GM23338 (cell line): ENCODE data around the gene RASEF. TPM values are rescaled to one million over a fixed set of nuclear protein-coding genes. Genes with fewer than 3 reads are reported as not detected.

Source experiments
- ATAC-seq: fragments of 200-7000 bp; cut with Tn5 transposase; 3 replicates; pipeline ENCODE4 v1.9.1; 2020
- DNase-seq: peaks from one replicate; pipeline ENCODE4 v3.0.0-alpha.2; 2015; ENCODE audit warnings: low spot score
- H2AFZ ChIP-seq: fragments of 200-600 bp; sonication (generic); 2 replicates; pipeline ENCODE4 v1.8.0; 2016; ENCODE audit warnings: antibody characterized with exemption, mild to moderate bottlenecking, moderate library complexity
- H3F3A ChIP-seq: fragments of 200-600 bp; sonication (generic); replicated peaks from 2 replicates; pipeline ENCODE4 v1.8.0; 2017; ENCODE audit warnings: antibody characterized with exemption, mixed run types, low read depth
- H3K27ac ChIP-seq: fragments of 200-600 bp; sonication (generic); 2 replicates; pipeline ENCODE4 v1.6.1; 2016; ENCODE audit warnings: low read depth
- H3K27me3 ChIP-seq: fragments of 200-600 bp; sonication (generic); 2 replicates; pipeline ENCODE4 v1.8.0; 2016; ENCODE audit warnings: mild to moderate bottlenecking, mixed run types, moderate library complexity; ENCODE audit not compliant: insufficient read depth
- H3K36me3 ChIP-seq: fragments of 200-600 bp; sonication (generic); 2 replicates; pipeline ENCODE4 v1.8.0; 2016; ENCODE audit warnings: mild to moderate bottlenecking; ENCODE audit not compliant: insufficient read depth
- H3K4me1 ChIP-seq: fragments of 200-600 bp; sonication (generic); 2 replicates; pipeline ENCODE4 v1.8.0; 2016; ENCODE audit warnings: mild to moderate bottlenecking, moderate library complexity; ENCODE audit not compliant: insufficient read depth
- H3K4me2 ChIP-seq: fragments of 200-600 bp; sonication (generic); 2 replicates; pipeline ENCODE4 v1.7.1; 2017; ENCODE audit warnings: mixed run types
- H3K4me3 ChIP-seq: fragments of 200-600 bp; sonication (generic); 2 replicates; pipeline ENCODE4 v1.6.1; 2016; ENCODE audit warnings: mixed run types
- H3K79me2 ChIP-seq: fragments of 200-600 bp; sonication (generic); replicated peaks from 2 replicates; pipeline ENCODE4 v1.8.0; 2017; ENCODE audit warnings: mild to moderate bottlenecking; ENCODE audit not compliant: insufficient read depth
- H3K9me2 ChIP-seq: fragments of 200-600 bp; sonication (generic); 2 replicates; pipeline ENCODE4 v1.8.0; 2017; ENCODE audit not compliant: insufficient read depth
- H4K20me1 ChIP-seq: fragments of 200-600 bp; sonication (generic); replicated peaks from 2 replicates; pipeline ENCODE4 v1.8.0; 2017; ENCODE audit warnings: mild to moderate bottlenecking; ENCODE audit not compliant: insufficient read depth
- H3K27ac Mint-ChIP-seq: 2 replicates; pipeline ENCODE4 v1.8.0; 2020; ENCODE audit warnings: inconsistent platforms, mild to moderate bottlenecking, moderate library complexity, mixed read lengths
- H3K27me3 Mint-ChIP-seq: 3 replicates; pipeline ENCODE4 v1.8.0; 2022; ENCODE audit warnings: low read depth, mild to moderate bottlenecking, moderate library complexity, mixed read lengths, inconsistent platforms; ENCODE audit not compliant: insufficient read depth, poor library complexity
- H3K36me3 Mint-ChIP-seq: 3 replicates; pipeline ENCODE4 v1.8.0; 2021; ENCODE audit warnings: low read depth, mild to moderate bottlenecking, inconsistent platforms, moderate library complexity, mixed read lengths
- H3K4me1 Mint-ChIP-seq: 3 replicates; pipeline ENCODE4 v1.8.0; 2020; ENCODE audit warnings: mild to moderate bottlenecking, inconsistent platforms, mixed read lengths
- H3K4me3 Mint-ChIP-seq: 3 replicates; pipeline ENCODE4 v1.8.0; 2021; ENCODE audit warnings: moderate library complexity, mild to moderate bottlenecking, inconsistent platforms, mixed read lengths
- H3K9me3 Mint-ChIP-seq: 3 replicates; pipeline ENCODE4 v1.8.0; 2020; ENCODE audit warnings: moderate library complexity, mild to moderate bottlenecking, inconsistent platforms, mixed read lengths
- CREB1 ChIP-seq: fragments of 250-450 bp; sonication (Bioruptor Pico); IDR thresholded peaks from 2 replicates; pipeline ENCODE4 v1.5.0; 2020; ENCODE audit warnings: low read depth, mild to moderate bottlenecking, moderate library complexity
- EZH2 ChIP-seq: fragments of 200-600 bp; sonication (generic); IDR thresholded peaks from one replicate; pipeline ENCODE4 v1.8.0; 2017; ENCODE audit warnings: antibody characterized with exemption, mild to moderate bottlenecking, low read depth; ENCODE audit not compliant: unreplicated experiment
- EZH2phosphoT487 ChIP-seq: fragments of 200-600 bp; sonication (generic); IDR thresholded peaks from one replicate; pipeline ENCODE4 v1.8.1; 2018; ENCODE audit warnings: antibody characterized with exemption; ENCODE audit not compliant: unreplicated experiment
- JUNB ChIP-seq: IDR thresholded peaks from one replicate; pipeline ENCODE4 v1.6.1; 2016; ENCODE audit warnings: antibody characterized with exemption; ENCODE audit not compliant: unreplicated experiment
- NANOG ChIP-seq: IDR thresholded peaks from 2 replicates; pipeline ENCODE4 v1.6.1; 2016; ENCODE audit warnings: antibody characterized with exemption, borderline replicate concordance
- POLR2AphosphoS5 ChIP-seq: IDR thresholded peaks from 2 replicates; pipeline ENCODE4 v1.6.1; 2016; ENCODE audit warnings: antibody characterized with exemption, low read depth
- STAT1 ChIP-seq: IDR thresholded peaks from one replicate; pipeline ENCODE4 v1.6.1; 2016; ENCODE audit warnings: antibody characterized with exemption; ENCODE audit not compliant: unreplicated experiment
- ZNF114 ChIP-seq: fragments of 250-450 bp; sonication (Bioruptor Pico); IDR thresholded peaks from 2 replicates; pipeline ENCODE4 v1.5.0; 2020; ENCODE audit warnings: mild to moderate bottlenecking, moderate library complexity
- ZNF331 ChIP-seq: fragments of 250-450 bp; sonication (Bioruptor Pico); IDR thresholded peaks from 2 replicates; pipeline ENCODE4 v1.5.0; 2020; ENCODE audit warnings: low read depth, mild to moderate bottlenecking, moderate library complexity
- polyA plus RNA-seq: library from polyadenylated mRNA; unstranded; fragments of >200 nt; fragmentation: Nextera tagmentation; extraction: Ambion mirVana; gene quantifications from 2 replicates; pipeline ENCODE4 v1.2.1, GENCODE V29; 2016
- total RNA-seq: library from RNA; depleted of rRNA; stranded (reverse); fragments of >200 nt; shearing (Covaris generic); gene quantifications from 2 replicates; pipeline ENCODE4 v1.2.3, GENCODE V29; 2014
- TF ChIP-seq, protein P1 (sequence below): IDR thresholded peaks from 2 replicates; pipeline ENCODE4 v1.6.1; 2016; ENCODE audit warnings: antibody characterized with exemption
- TF ChIP-seq, protein P2 (sequence below), 2 experiments: fragments of 200-600 bp in 1 of 2; sonication (generic) in 1 of 2; conservative IDR thresholded peaks; 2 replicates each; pipeline versions ENCODE4 v1.5.1 to v1.6.1; 2016 to 2017; ENCODE audit warnings: antibody characterized with exemption in 2 of 2, low read depth in 2 of 2, mild to moderate bottlenecking in 2 of 2, moderate library complexity in 1 of 2
- TF ChIP-seq, protein P3 (sequence below): IDR thresholded peaks from one replicate; pipeline ENCODE4 v1.6.1; 2018; ENCODE audit warnings: antibody characterized with exemption; ENCODE audit not compliant: unreplicated experiment
- TF ChIP-seq, protein P4 (sequence below): fragments of 250-450 bp; sonication (Bioruptor Pico); IDR thresholded peaks from 2 replicates; pipeline ENCODE4 v1.5.0; 2020; ENCODE audit warnings: mild to moderate bottlenecking, moderate library complexity

Gene RASEF
- total and polyA plus RNA-seq, 2 experiments from 2014 or later: 3.6 to 10.4 TPM

DNA sequence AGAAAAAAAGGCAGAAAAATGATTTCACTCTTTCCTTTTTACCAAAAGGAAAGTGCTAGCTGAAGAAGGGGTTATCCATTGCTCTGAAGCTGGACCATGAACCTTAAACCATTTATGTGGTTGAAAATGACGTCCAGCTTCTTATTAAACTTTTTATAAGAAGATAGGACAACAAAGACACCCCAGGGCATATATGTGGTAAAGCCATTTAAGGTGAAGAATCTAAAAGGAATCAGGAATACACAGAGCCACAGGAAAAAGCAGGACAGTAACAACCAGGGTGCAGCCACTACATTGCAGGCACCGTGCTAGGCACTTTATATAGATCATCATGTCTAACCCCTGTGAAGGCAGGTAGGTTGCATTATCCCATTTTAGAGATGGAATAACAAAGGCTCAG lies 42.1 kb downstream of the RASEF start:
- no peak overlapping the region for H3K27ac ChIP-seq
- H3K9me2 ChIP-seq: no peaks in the 10 kb centered on the region
- no peak overlapping the region for H3K4me2 ChIP-seq
- no peak overlapping the region for H3K27ac Mint-ChIP-seq
- no peaks in the 10 kb centered on the region for H3K79me2 ChIP-seq
- H3K4me3 Mint-ChIP-seq: no peak overlapping the region
- H3K36me3 Mint-ChIP-seq: peaks cover 5% of the 10 kb centered on the region; the same call in 1 of the 3 replicates
- peaks cover 5% of the 10 kb centered on the region; the same call in 2 of the 3 replicates for H3K9me3 Mint-ChIP-seq
- H2AFZ ChIP-seq: no peak overlapping the region
- TF ChIP-seq EZH2phosphoT487 (no peak), ZNF331 (CRISPR knock-in tag) (no peak), STAT1 (no peak), POLR2AphosphoS5 (no peak), ZNF114 (CRISPR knock-in tag) (no peak), EZH2 (no peak), NANOG (no peak), CREB1 (no peak), JUNB (no peak)
- TF ChIP-seq, protein P1, sequence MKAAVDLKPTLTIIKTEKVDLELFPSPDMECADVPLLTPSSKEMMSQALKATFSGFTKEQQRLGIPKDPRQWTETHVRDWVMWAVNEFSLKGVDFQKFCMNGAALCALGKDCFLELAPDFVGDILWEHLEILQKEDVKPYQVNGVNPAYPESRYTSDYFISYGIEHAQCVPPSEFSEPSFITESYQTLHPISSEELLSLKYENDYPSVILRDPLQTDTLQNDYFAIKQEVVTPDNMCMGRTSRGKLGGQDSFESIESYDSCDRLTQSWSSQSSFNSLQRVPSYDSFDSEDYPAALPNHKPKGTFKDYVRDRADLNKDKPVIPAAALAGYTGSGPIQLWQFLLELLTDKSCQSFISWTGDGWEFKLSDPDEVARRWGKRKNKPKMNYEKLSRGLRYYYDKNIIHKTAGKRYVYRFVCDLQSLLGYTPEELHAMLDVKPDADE: no peak
- TF ChIP-seq, protein P2, sequence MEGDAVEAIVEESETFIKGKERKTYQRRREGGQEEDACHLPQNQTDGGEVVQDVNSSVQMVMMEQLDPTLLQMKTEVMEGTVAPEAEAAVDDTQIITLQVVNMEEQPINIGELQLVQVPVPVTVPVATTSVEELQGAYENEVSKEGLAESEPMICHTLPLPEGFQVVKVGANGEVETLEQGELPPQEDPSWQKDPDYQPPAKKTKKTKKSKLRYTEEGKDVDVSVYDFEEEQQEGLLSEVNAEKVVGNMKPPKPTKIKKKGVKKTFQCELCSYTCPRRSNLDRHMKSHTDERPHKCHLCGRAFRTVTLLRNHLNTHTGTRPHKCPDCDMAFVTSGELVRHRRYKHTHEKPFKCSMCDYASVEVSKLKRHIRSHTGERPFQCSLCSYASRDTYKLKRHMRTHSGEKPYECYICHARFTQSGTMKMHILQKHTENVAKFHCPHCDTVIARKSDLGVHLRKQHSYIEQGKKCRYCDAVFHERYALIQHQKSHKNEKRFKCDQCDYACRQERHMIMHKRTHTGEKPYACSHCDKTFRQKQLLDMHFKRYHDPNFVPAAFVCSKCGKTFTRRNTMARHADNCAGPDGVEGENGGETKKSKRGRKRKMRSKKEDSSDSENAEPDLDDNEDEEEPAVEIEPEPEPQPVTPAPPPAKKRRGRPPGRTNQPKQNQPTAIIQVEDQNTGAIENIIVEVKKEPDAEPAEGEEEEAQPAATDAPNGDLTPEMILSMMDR (conservative IDR thresholded peaks at IDR 0.05; ENCODE audit: low read depth in 2 of 2): no peak
- TF ChIP-seq, protein P3, sequence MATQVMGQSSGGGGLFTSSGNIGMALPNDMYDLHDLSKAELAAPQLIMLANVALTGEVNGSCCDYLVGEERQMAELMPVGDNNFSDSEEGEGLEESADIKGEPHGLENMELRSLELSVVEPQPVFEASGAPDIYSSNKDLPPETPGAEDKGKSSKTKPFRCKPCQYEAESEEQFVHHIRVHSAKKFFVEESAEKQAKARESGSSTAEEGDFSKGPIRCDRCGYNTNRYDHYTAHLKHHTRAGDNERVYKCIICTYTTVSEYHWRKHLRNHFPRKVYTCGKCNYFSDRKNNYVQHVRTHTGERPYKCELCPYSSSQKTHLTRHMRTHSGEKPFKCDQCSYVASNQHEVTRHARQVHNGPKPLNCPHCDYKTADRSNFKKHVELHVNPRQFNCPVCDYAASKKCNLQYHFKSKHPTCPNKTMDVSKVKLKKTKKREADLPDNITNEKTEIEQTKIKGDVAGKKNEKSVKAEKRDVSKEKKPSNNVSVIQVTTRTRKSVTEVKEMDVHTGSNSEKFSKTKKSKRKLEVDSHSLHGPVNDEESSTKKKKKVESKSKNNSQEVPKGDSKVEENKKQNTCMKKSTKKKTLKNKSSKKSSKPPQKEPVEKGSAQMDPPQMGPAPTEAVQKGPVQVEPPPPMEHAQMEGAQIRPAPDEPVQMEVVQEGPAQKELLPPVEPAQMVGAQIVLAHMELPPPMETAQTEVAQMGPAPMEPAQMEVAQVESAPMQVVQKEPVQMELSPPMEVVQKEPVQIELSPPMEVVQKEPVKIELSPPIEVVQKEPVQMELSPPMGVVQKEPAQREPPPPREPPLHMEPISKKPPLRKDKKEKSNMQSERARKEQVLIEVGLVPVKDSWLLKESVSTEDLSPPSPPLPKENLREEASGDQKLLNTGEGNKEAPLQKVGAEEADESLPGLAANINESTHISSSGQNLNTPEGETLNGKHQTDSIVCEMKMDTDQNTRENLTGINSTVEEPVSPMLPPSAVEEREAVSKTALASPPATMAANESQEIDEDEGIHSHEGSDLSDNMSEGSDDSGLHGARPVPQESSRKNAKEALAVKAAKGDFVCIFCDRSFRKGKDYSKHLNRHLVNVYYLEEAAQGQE: no peak
- TF ChIP-seq, protein P4, sequence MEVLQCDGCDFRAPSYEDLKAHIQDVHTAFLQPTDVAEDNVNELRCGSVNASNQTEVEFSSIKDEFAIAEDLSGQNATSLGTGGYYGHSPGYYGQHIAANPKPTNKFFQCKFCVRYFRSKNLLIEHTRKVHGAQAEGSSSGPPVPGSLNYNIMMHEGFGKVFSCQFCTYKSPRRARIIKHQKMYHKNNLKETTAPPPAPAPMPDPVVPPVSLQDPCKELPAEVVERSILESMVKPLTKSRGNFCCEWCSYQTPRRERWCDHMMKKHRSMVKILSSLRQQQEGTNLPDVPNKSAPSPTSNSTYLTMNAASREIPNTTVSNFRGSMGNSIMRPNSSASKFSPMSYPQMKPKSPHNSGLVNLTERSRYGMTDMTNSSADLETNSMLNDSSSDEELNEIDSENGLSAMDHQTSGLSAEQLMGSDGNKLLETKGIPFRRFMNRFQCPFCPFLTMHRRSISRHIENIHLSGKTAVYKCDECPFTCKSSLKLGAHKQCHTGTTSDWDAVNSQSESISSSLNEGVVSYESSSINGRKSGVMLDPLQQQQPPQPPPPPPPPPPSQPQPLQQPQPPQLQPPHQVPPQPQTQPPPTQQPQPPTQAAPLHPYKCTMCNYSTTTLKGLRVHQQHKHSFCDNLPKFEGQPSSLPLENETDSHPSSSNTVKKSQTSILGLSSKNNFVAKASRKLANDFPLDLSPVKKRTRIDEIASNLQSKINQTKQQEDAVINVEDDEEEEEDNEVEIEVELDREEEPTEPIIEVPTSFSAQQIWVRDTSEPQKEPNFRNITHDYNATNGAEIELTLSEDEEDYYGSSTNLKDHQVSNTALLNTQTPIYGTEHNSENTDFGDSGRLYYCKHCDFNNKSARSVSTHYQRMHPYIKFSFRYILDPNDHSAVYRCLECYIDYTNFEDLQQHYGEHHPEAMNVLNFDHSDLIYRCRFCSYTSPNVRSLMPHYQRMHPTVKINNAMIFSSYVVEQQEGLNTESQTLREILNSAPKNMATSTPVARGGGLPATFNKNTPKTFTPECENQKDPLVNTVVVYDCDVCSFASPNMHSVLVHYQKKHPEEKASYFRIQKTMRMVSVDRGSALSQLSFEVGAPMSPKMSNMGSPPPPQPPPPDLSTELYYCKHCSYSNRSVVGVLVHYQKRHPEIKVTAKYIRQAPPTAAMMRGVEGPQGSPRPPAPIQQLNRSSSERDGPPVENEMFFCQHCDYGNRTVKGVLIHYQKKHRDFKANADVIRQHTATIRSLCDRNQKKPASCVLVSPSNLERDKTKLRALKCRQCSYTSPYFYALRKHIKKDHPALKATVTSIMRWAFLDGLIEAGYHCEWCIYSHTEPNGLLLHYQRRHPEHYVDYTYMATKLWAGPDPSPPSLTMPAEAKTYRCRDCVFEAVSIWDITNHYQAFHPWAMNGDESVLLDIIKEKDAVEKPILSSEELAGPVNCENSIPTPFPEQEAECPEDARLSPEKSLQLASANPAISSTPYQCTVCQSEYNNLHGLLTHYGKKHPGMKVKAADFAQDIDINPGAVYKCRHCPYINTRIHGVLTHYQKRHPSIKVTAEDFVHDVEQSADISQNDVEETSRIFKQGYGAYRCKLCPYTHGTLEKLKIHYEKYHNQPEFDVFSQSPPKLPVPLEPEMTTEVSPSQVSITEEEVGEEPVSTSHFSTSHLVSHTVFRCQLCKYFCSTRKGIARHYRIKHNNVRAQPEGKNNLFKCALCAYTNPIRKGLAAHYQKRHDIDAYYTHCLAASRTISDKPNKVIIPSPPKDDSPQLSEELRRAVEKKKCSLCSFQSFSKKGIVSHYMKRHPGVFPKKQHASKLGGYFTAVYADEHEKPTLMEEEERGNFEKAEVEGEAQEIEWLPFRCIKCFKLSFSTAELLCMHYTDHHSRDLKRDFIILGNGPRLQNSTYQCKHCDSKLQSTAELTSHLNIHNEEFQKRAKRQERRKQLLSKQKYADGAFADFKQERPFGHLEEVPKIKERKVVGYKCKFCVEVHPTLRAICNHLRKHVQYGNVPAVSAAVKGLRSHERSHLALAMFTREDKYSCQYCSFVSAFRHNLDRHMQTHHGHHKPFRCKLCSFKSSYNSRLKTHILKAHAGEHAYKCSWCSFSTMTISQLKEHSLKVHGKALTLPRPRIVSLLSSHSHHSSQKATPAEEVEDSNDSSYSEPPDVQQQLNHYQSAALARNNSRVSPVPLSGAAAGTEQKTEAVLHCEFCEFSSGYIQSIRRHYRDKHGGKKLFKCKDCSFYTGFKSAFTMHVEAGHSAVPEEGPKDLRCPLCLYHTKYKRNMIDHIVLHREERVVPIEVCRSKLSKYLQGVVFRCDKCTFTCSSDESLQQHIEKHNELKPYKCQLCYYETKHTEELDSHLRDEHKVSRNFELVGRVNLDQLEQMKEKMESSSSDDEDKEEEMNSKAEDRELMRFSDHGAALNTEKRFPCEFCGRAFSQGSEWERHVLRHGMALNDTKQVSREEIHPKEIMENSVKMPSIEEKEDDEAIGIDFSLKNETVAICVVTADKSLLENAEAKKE (CRISPR knock-in tag): no peak
- peaks cover 2% of the 10 kb centered on the region for H3K27me3 Mint-ChIP-seq
- no peaks in the 10 kb centered on the region for H4K20me1 ChIP-seq
- H3K27me3 ChIP-seq: no peaks in the 10 kb centered on the region
- H3K4me1 ChIP-seq: no peaks in the 10 kb centered on the region; the same call in 1 of the 2 replicates
- peaks cover 9% of the 10 kb centered on the region; the same call in 2 of the 3 replicates for H3K4me1 Mint-ChIP-seq
- H3K36me3 ChIP-seq: no peaks in the 10 kb centered on the region
- DNase-seq (no peak), ATAC-seq (no peak)
- H3F3A ChIP-seq: no peaks in the 10 kb centered on the region
- H3K4me3 ChIP-seq: no peak overlapping the region
